ENCODE results near the gene ATG3. TPM values are rescaled to one million over a fixed set of nuclear protein-coding genes. Genes with fewer than 3 reads are reported as not detected.

ATG3 gene
- total RNA-seq, 1 donor from 2014 or later = 46.3 TPM

- no peak for DNase-seq (ENCODE audit: low spot score)
- Mint-ChIP-seq H3K9me3 (ENCODE audit: unreplicated experiment) (no peaks in the 10 kb centered on the region), H3K36me3 (ENCODE audit: low read depth, unreplicated experiment) (peaks cover 6% of the 10 kb centered on the region), H3K4me1 (ENCODE audit: unreplicated experiment) (peaks cover under 1% of the 10 kb centered on the region), H3K27ac (ENCODE audit: unreplicated experiment) (no peak overlapping the region), H3K27me3 (ENCODE audit: unreplicated experiment) (peaks cover 2% of the 10 kb centered on the region), H3K4me3 (ENCODE audit: unreplicated experiment) (no peak overlapping the region)
- no peak for TF ChIP-seq CTCF (IDR thresholded peaks at IDR 0.05; ENCODE audit: unreplicated experiment)
Observed at GRCh38 chr3:112514527-112515128, 47.1 kb downstream of the ATG3 start.

GRCh38 chr3:112512320-112512719, 49.4 kb downstream of the ATG3 start:
- Mint-ChIP-seq H3K27ac (ENCODE audit: unreplicated experiment) (no peak overlapping the region), H3K27me3 (ENCODE audit: unreplicated experiment) (peaks cover 2% of the 10 kb centered on the region), H3K4me3 (ENCODE audit: unreplicated experiment) (no peak overlapping the region), H3K9me3 (ENCODE audit: unreplicated experiment) (no peaks in the 10 kb centered on the region), H3K4me1 (ENCODE audit: unreplicated experiment) (peaks cover 15% of the 10 kb centered on the region), H3K36me3 (ENCODE audit: low read depth, unreplicated experiment) (peaks cover 6% of the 10 kb centered on the region)
- DNase-seq (ENCODE audit: low spot score) = no peak
- TF ChIP-seq CTCF (IDR thresholded peaks at IDR 0.05; ENCODE audit: unreplicated experiment) = no peak

- Mint-ChIP-seq H3K27me3 (ENCODE audit: unreplicated experiment) (no peaks in the 10 kb centered on the region), H3K27ac (ENCODE audit: unreplicated experiment) (no peak overlapping the region), H3K4me3 (ENCODE audit: unreplicated experiment) (no peak overlapping the region)
Observed at GRCh38 chr3:112508860-112509259, 52.9 kb downstream of the ATG3 start.

DNA sequence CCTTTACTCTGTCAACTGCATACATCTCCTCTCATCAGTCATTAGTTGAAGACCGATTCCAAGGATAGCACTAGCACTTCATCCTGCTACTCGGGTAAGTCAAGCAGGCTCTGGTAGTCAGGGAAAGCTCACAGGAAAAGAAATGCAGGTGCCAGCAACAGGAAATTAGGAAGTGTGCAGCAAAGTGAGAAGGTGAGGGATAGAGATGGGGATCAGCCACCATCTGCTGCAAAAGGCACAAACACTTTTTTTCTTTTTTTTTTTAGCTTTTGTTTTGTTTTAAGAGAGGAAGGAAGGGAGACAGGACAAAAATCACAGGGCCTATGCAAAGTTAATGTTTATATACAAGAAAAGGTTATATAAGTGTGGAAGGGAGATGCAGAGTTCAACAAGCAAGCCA, 53.5 kb downstream of the ATG3 start:
- Mint-ChIP-seq H3K4me1 (ENCODE audit: unreplicated experiment) (peaks cover 15% of the 10 kb centered on the region), H3K27ac (ENCODE audit: unreplicated experiment) (no peak overlapping the region), H3K4me3 (ENCODE audit: unreplicated experiment) (no peak overlapping the region), H3K27me3 (ENCODE audit: unreplicated experiment) (no peaks in the 10 kb centered on the region), H3K9me3 (ENCODE audit: unreplicated experiment) (no peaks in the 10 kb centered on the region), H3K36me3 (ENCODE audit: low read depth, unreplicated experiment) (peaks cover 6% of the 10 kb centered on the region)
- DNase-seq (ENCODE audit: low spot score) = no peak
- TF ChIP-seq CTCF (IDR thresholded peaks at IDR 0.05; ENCODE audit: unreplicated experiment) = no peak

More at GRCh38 chr3:112508860-112509259, 52.9 kb downstream of the ATG3 start:
- no peak for TF ChIP-seq CTCF (IDR thresholded peaks at IDR 0.05; ENCODE audit: unreplicated experiment)
- Mint-ChIP-seq H3K9me3 (ENCODE audit: unreplicated experiment) (no peaks in the 10 kb centered on the region), H3K4me1 (ENCODE audit: unreplicated experiment) (peaks cover 15% of the 10 kb centered on the region), H3K36me3 (ENCODE audit: low read depth, unreplicated experiment) (peaks cover 6% of the 10 kb centered on the region)
- no peak for DNase-seq (ENCODE audit: low spot score)

DNA sequence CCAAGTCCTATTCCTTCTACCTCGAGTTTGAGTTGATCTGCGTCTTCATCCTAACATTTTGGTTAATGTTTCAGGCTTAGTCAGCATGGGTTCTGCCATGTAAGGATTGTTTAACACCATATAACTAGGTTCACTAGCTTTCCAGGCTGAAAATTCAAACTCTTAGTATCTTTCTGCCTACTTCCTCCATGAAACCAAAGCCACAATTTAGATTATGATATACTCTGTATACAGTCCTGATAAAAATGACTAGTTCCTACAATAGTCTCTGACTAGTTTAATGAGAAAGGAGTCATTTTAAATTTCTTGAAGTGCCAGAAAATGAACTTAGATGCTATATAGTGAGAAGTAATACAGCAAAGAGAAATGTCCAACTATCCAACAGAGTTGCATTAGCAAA, 55.9 kb downstream of the ATG3 start:
- Mint-ChIP-seq H3K9me3 (ENCODE audit: unreplicated experiment) (no peaks in the 10 kb centered on the region), H3K4me3 (ENCODE audit: unreplicated experiment) (no peak overlapping the region), H3K27me3 (ENCODE audit: unreplicated experiment) (no peaks in the 10 kb centered on the region), H3K4me1 (ENCODE audit: unreplicated experiment) (peaks cover 19% of the 10 kb centered on the region), H3K27ac (ENCODE audit: unreplicated experiment) (no peak overlapping the region), H3K36me3 (ENCODE audit: low read depth, unreplicated experiment) (no peaks in the 10 kb centered on the region)
- no peak for DNase-seq (ENCODE audit: low spot score)
- no peak for TF ChIP-seq CTCF (IDR thresholded peaks at IDR 0.05; ENCODE audit: unreplicated experiment)
